GM12878 (cell line): ENCODE measurements around the gene CASP10.

Source experiments
- CBX3 ChIP-seq: fragments of 200-600 bp; sonication (generic); IDR thresholded peaks from 2 replicates; pipeline ENCODE4 v1.6.1; 2016; ENCODE audit warnings: low read depth, borderline replicate concordance
- POLR2A ChIP-seq: IDR thresholded peaks from 2 replicates; pipeline ENCODE4 v1.6.1; 2011; ENCODE audit warnings: low read depth, mild to moderate bottlenecking, low read length
- RAD21 ChIP-seq: IDR thresholded peaks from 2 replicates; pipeline ENCODE4 v1.6.1; 2011; ENCODE audit warnings: mild to moderate bottlenecking, low read depth, low read length, moderate library complexity; ENCODE audit not compliant: insufficient read depth
- SP1 ChIP-seq: IDR thresholded peaks from one replicate; pipeline ENCODE4 v1.6.1; 2011; ENCODE audit warnings: low read depth, low read length
- TF ChIP-seq, protein P1 (sequence below): IDR thresholded peaks from 2 replicates; pipeline ENCODE4 v1.6.1; 2012; ENCODE audit warnings: mild to moderate bottlenecking, low read depth, low read length
- TF ChIP-seq, protein P2 (sequence below), 3 experiments: IDR thresholded peaks in 2 of 3; conservative IDR thresholded peaks in 1 of 3; 2 replicates each; pipeline ENCODE4 v1.5.1; 2011; ENCODE audit warnings: low read depth in 3 of 3, low read length in 3 of 3, mild to moderate bottlenecking in 3 of 3, control low read depth in 2 of 3, moderate library complexity in 2 of 3, inconsistent platforms in 1 of 3, mixed read lengths in 1 of 3; ENCODE audit not compliant: control insufficient read depth in 2 of 3, insufficient read depth in 1 of 3; ENCODE audit errors: extremely low read depth in 1 of 3

DNA sequence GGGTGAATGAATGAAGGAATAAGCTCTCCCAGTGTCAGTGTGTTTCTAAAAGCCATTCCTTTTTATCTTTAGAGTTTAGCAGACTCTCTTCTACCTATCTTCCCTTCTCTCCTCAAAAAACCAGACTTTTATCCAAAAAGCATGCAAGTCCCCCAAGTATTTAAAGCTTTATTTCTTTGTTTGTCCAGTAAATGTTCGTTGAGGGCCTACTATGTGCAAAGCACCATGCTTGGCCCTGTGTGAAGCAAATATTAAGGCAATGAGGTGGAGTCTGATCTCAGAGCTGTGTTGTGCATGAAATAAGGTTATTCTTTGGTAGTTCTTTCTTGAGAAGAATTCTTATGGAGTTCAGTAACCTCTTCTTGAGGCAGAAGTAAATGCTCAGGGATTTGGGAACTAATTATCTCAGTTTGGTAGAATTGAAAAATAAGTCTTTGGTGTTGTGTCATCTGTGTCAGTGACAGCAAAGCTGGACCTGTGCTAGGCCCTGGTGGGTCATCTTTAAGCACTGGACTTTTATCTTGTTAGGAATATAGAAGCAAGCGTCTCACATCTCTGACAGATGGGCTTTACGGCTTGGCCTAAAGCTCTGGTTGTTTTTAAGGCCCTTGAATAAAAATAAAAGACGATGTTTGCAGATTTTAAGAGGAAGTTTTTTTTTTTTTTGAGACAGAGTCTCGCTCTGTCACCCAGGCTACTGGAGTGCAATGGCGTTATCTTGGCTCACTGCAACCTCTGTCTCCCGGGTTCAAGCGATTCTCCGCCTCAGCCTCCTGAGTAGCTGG is 28.1 kb upstream of the CASP10 start:
- TF ChIP-seq SP1 (no peak), CBX3 (no peak), POLR2A (no peak), RAD21 (no peak)
- TF ChIP-seq, protein P1, sequence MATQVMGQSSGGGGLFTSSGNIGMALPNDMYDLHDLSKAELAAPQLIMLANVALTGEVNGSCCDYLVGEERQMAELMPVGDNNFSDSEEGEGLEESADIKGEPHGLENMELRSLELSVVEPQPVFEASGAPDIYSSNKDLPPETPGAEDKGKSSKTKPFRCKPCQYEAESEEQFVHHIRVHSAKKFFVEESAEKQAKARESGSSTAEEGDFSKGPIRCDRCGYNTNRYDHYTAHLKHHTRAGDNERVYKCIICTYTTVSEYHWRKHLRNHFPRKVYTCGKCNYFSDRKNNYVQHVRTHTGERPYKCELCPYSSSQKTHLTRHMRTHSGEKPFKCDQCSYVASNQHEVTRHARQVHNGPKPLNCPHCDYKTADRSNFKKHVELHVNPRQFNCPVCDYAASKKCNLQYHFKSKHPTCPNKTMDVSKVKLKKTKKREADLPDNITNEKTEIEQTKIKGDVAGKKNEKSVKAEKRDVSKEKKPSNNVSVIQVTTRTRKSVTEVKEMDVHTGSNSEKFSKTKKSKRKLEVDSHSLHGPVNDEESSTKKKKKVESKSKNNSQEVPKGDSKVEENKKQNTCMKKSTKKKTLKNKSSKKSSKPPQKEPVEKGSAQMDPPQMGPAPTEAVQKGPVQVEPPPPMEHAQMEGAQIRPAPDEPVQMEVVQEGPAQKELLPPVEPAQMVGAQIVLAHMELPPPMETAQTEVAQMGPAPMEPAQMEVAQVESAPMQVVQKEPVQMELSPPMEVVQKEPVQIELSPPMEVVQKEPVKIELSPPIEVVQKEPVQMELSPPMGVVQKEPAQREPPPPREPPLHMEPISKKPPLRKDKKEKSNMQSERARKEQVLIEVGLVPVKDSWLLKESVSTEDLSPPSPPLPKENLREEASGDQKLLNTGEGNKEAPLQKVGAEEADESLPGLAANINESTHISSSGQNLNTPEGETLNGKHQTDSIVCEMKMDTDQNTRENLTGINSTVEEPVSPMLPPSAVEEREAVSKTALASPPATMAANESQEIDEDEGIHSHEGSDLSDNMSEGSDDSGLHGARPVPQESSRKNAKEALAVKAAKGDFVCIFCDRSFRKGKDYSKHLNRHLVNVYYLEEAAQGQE, result no peak
- TF ChIP-seq, protein P2, sequence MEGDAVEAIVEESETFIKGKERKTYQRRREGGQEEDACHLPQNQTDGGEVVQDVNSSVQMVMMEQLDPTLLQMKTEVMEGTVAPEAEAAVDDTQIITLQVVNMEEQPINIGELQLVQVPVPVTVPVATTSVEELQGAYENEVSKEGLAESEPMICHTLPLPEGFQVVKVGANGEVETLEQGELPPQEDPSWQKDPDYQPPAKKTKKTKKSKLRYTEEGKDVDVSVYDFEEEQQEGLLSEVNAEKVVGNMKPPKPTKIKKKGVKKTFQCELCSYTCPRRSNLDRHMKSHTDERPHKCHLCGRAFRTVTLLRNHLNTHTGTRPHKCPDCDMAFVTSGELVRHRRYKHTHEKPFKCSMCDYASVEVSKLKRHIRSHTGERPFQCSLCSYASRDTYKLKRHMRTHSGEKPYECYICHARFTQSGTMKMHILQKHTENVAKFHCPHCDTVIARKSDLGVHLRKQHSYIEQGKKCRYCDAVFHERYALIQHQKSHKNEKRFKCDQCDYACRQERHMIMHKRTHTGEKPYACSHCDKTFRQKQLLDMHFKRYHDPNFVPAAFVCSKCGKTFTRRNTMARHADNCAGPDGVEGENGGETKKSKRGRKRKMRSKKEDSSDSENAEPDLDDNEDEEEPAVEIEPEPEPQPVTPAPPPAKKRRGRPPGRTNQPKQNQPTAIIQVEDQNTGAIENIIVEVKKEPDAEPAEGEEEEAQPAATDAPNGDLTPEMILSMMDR (IDR thresholded peaks at IDR 0.05 in 2 of 3, conservative IDR thresholded peaks at IDR 0.05 in 1 of 3; ENCODE audit: control insufficient read depth in 2 of 3, extremely low read depth in 1 of 3, insufficient read depth in 1 of 3, low read depth in 3 of 3, low read length in 3 of 3), result no peak
